Nephron progenitor cell (in vitro differentiated cells): ENCODE results near the gene NME7.

ENCODE experiments used
- DNase-seq: peaks from one replicate; pipeline ENCODE4 v3.0.0; 2021
- H3K27ac Mint-ChIP-seq: 2 replicates; pipeline ENCODE4 v1.8.0; 2021; ENCODE audit warnings: mild to moderate bottlenecking, moderate library complexity, mixed read lengths
- H3K27me3 Mint-ChIP-seq: 2 replicates; pipeline ENCODE4 v1.8.0; 2021; ENCODE audit warnings: mild to moderate bottlenecking, low read depth, mixed read lengths; ENCODE audit not compliant: poor library complexity
- H3K36me3 Mint-ChIP-seq: 2 replicates; pipeline ENCODE4 v1.8.0; 2021; ENCODE audit warnings: low read depth, mixed read lengths
- H3K4me1 Mint-ChIP-seq: 2 replicates; pipeline ENCODE4 v1.8.0; 2021; ENCODE audit warnings: mixed read lengths
- H3K4me3 Mint-ChIP-seq: 2 replicates; pipeline ENCODE4 v1.8.0; 2021; ENCODE audit warnings: mild to moderate bottlenecking, moderate library complexity, mixed read lengths
- H3K9me3 Mint-ChIP-seq: 2 replicates; pipeline ENCODE4 v1.8.0; 2021; ENCODE audit warnings: mild to moderate bottlenecking, moderate library complexity, mixed read lengths
- TF ChIP-seq, protein P1 (sequence below): fragments of 200-600 bp; sonication (generic); IDR thresholded peaks from 2 replicates; pipeline ENCODE4 v1.5.0; 2021; ENCODE audit warnings: antibody characterized with exemption

The NME7 gene

DNA sequence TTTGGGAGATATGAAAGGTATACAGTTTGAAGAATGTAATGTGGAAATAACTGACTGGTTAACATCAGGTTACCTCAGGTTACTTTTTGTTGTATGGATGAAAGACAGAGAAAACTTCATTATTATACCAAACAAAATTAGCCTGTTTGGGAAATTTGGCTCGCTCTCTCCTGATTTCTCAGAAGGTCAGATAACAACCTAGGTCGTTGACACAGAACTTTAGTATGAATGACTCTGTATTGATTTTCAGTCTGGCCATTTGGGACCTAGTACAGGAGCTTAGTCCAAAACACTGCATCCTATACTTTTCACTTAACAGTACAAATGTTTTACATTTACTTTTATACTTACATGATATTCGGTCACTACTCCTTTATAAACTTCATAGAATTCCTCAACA is 132.8 kb downstream of the NME7 start:
- TF ChIP-seq, protein P1, sequence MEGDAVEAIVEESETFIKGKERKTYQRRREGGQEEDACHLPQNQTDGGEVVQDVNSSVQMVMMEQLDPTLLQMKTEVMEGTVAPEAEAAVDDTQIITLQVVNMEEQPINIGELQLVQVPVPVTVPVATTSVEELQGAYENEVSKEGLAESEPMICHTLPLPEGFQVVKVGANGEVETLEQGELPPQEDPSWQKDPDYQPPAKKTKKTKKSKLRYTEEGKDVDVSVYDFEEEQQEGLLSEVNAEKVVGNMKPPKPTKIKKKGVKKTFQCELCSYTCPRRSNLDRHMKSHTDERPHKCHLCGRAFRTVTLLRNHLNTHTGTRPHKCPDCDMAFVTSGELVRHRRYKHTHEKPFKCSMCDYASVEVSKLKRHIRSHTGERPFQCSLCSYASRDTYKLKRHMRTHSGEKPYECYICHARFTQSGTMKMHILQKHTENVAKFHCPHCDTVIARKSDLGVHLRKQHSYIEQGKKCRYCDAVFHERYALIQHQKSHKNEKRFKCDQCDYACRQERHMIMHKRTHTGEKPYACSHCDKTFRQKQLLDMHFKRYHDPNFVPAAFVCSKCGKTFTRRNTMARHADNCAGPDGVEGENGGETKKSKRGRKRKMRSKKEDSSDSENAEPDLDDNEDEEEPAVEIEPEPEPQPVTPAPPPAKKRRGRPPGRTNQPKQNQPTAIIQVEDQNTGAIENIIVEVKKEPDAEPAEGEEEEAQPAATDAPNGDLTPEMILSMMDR: no peak
- no peaks in the 10 kb centered on the region for H3K4me1 Mint-ChIP-seq
- peaks cover 5% of the 10 kb centered on the region for H3K36me3 Mint-ChIP-seq
- no peak overlapping the region for H3K27ac Mint-ChIP-seq
- no peak for DNase-seq
- no peaks in the 10 kb centered on the region for H3K9me3 Mint-ChIP-seq
- no peaks in the 10 kb centered on the region for H3K27me3 Mint-ChIP-seq
- no peak overlapping the region for H3K4me3 Mint-ChIP-seq

DNA sequence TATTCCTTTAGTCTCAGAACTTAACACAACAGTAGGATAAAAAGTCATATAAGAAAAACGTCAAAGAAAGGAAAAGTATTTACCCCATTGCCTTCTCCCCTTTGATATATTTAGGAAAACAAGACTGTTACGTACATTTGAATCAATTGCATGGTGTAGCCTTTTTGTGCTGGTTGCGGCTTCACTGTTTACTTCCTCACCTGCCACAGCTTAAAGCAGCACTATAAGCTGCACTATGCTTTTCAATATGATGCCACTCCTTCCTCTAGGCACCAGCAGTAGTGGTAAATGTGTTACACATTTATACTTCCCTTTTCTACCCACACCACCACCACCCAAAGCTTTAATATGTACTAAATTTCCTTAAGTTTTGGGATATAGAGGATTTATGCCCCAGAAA is 150.0 kb downstream of the NME7 start:
- TF ChIP-seq, protein P1: no peak
- Mint-ChIP-seq H3K36me3 (peaks cover 4% of the 10 kb centered on the region), H3K4me3 (no peak overlapping the region), H3K9me3 (no peaks in the 10 kb centered on the region), H3K4me1 (no peaks in the 10 kb centered on the region), H3K27me3 (no peaks in the 10 kb centered on the region), H3K27ac (no peak overlapping the region)
- no peak for DNase-seq

DNA sequence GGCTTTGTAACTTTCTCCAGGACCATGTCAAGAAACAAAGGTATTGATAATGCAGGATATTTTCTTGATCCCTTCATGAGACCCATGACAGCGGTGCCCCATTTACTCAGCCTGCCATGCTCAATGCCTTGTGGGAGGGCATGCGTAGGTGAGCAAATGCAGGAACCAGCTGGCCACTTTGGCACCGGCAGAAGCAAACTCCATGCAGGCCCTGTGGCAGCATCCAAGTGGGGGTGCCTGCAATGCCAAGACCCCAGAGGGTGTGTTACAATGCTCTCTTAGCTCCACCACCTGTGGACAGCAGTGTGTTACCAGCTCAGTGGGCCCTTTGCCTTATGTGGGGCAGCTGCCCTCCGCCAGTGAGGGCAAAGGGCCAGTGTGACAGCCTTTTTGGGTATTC is 153.0 kb downstream of the NME7 start:
- TF ChIP-seq, protein P1: no peak
- Mint-ChIP-seq H3K9me3 (no peaks in the 10 kb centered on the region), H3K36me3 (peaks cover 4% of the 10 kb centered on the region), H3K4me3 (no peak overlapping the region), H3K27ac (no peak overlapping the region), H3K27me3 (no peaks in the 10 kb centered on the region), H3K4me1 (no peaks in the 10 kb centered on the region)
- DNase-seq: no peak

DNA sequence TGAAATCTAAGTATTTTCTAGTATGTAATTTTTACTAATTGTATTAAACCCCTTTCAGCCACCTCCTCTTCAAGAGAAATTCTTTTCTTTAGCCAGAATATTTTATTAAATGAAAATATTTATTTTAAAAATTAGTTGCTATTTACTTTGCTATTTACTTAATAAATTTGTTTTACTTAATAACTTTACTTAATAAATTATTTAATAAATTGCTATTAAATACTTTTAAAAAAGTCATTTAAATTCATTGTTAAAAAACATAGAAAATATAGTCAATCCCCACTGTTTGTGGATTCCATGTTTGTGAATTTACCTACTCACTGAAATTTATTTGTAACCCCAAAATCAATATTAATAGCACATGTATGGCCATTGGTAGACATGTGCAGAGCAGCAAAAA is 155.5 kb downstream of the NME7 start:
- Mint-ChIP-seq H3K4me3 (no peak overlapping the region), H3K27me3 (no peaks in the 10 kb centered on the region), H3K36me3 (peaks cover 5% of the 10 kb centered on the region), H3K4me1 (peaks cover 8% of the 10 kb centered on the region), H3K9me3 (no peaks in the 10 kb centered on the region), H3K27ac (no peak overlapping the region)
- no peak for DNase-seq
- TF ChIP-seq, protein P1: no peak

DNA sequence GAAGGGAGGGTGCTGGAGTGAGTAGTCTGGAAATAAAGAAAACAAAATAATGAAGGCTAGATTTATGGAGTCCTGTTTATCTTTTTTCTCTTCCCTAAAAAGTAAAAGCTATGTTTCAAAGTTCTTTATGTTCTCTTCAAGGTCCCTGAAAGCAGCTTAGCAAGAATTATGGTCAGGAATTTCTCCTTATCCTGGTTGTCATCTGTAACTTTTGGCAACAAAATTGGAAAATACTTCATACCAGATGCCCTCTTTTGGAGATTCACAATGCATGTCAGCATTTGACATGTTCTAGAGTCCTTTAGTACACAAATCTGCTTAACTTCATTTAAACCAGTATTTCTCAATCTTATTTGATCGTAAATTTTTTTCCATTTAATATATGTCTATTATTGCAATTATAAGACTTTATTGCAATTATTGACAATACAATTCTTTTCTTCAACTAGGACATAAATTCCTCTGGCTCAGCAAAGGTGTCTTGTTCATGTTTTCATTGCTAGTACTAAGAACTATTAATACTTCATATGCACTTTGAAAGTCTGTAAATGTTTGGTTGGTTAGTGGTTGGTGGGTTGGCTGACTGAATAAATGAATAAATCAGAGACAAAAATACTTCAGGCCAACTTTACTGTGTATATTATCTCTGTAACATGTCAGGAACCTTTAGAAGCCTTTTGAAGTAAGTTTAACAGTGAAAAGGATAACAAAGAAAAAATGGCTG is 159.6 kb downstream of the NME7 start:
- H3K27me3 Mint-ChIP-seq: peaks cover 4% of the 10 kb centered on the region
- H3K9me3 Mint-ChIP-seq: no peaks in the 10 kb centered on the region
- TF ChIP-seq, protein P1: no peak
- no peak overlapping the region for H3K27ac Mint-ChIP-seq
- no peak overlapping the region for H3K4me3 Mint-ChIP-seq
- peaks cover 10% of the 10 kb centered on the region for H3K4me1 Mint-ChIP-seq
- DNase-seq: no peak
- peaks cover 4% of the 10 kb centered on the region for H3K36me3 Mint-ChIP-seq

DNA sequence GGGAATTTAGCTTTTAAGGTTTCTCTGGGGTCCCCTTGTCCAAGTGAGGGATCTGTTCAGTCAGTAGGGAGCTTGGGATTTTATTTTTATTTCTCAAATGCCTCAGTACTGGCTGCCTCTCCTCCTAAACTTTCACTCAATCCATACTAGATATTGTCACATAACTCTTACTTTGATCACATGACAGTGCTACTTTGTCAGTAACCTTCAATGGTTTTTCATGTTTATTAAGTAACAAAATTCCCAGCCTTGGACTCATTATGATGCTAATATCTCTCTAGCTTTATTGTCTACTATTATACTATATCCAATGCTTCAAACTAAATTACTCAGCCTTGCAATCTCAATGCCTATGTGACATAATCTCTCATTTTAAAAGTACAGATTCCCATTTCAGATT is 163.4 kb downstream of the NME7 start:
- Mint-ChIP-seq H3K4me3 (no peak overlapping the region), H3K9me3 (no peaks in the 10 kb centered on the region), H3K27ac (no peak overlapping the region), H3K36me3 (peaks cover 14% of the 10 kb centered on the region), H3K27me3 (peaks cover 4% of the 10 kb centered on the region), H3K4me1 (peaks cover 10% of the 10 kb centered on the region)
- TF ChIP-seq, protein P1: no peak
- DNase-seq: no peak
